ENCODE data around the gene PWWP2A. TPM values are rescaled to one million over a fixed set of nuclear protein-coding genes. Genes with fewer than 3 reads are reported as not detected.

Gene PWWP2A
- total RNA-seq, 1 experiment from 2014 or later, result 22.6 TPM

- no peaks in the 10 kb centered on the region for H3K9me3 ChIP-seq (ENCODE audit: control insufficient read depth, insufficient read depth, low read depth, low read length)
- no peaks in the 10 kb centered on the region for H3K4me1 ChIP-seq (ENCODE audit: control insufficient read depth, insufficient read depth, low read length)
- BruUV-seq (replicated peaks), result TSS peak; percentile 20
- in situ Hi-C loops (cut with HindIII; ENCODE audit: low pct_unique_long_range_greater_than_20kb, low sequenced_read_pairs) (no loop called here), intact Hi-C loops (cut with micrococcal nuclease; ENCODE audit: unreplicated experiment) (no loop called here)
- H3K27ac ChIP-seq (ENCODE audit: low read length), result no peak overlapping the region
- TF ChIP-seq SIN3A (IDR thresholded peaks at IDR 0.05; ENCODE audit: borderline replicate concordance, insufficient read depth, low read depth, low read length) (no peak), POLR2AphosphoS5 (IDR thresholded peaks at IDR 0.05; ENCODE audit: low read depth, low read length) (no peak), CTCF (IDR thresholded peaks at IDR 0.05) (no peak), TCF7L2 (IDR thresholded peaks at IDR 0.05; ENCODE audit: low read depth, low read length) (no peak), REST (IDR thresholded peaks at IDR 0.05; ENCODE audit: insufficient read depth in 1 of 2, low read depth in 2 of 2, low read length in 1 of 2) (no peak)
- no peak for ATAC-seq
- H3K4me3 ChIP-seq (ENCODE audit: low read depth in 2 of 2, low read length in 2 of 2), result no peak overlapping the region
- H3K36me3 ChIP-seq (ENCODE audit: control insufficient read depth, insufficient read depth, low read length), result no peaks in the 10 kb centered on the region
- H3K27me3 ChIP-seq (ENCODE audit: control insufficient read depth, insufficient read depth, low read length), result no peaks in the 10 kb centered on the region
- DNase-seq (ENCODE audit: low read depth, low spot score), result no peak
- CTCF ChIA-PET, result no interaction called here
- POLR2A ChIA-PET, result interaction anchor here (0.7 kb wide), 1 partner anchor 21 kb away, joined by 3 read pairs; no protein-coding TSS in a partner anchor
These were observed 11.1 kb downstream of the PWWP2A start for GRCh38 chr5:160108124-160108523.

GRCh38 chr5:160105686-160106360 lies 13.4 kb downstream of the PWWP2A start:
- Histone ChIP-seq H3K27me3 (ENCODE audit: control insufficient read depth, insufficient read depth, low read length) (no peaks in the 10 kb centered on the region), H3K36me3 (ENCODE audit: control insufficient read depth, insufficient read depth, low read length) (no peaks in the 10 kb centered on the region), H3K4me1 (ENCODE audit: control insufficient read depth, insufficient read depth, low read length) (no peaks in the 10 kb centered on the region), H3K4me3 (ENCODE audit: low read depth in 2 of 2, low read length in 2 of 2) (no peak overlapping the region), H3K27ac (ENCODE audit: low read length) (no peak overlapping the region), H3K9me3 (ENCODE audit: control insufficient read depth, insufficient read depth, low read depth, low read length) (no peaks in the 10 kb centered on the region)
- ChIA-PET POLR2A (no interaction called here), CTCF (interaction anchor here (0.5 kb wide), 1 partner anchor 286 kb away, joined by 6 read pairs; no protein-coding TSS in a partner anchor)
- no peak for TF ChIP-seq CTCF (IDR thresholded peaks at IDR 0.05)
- no peak for TF ChIP-seq TCF7L2 (IDR thresholded peaks at IDR 0.05; ENCODE audit: low read depth, low read length)
- TF ChIP-seq REST (IDR thresholded peaks at IDR 0.05; ENCODE audit: insufficient read depth in 1 of 2, low read depth in 2 of 2, low read length in 1 of 2), result no peak
- TF ChIP-seq SIN3A (IDR thresholded peaks at IDR 0.05; ENCODE audit: borderline replicate concordance, insufficient read depth, low read depth, low read length), result no peak
- TF ChIP-seq POLR2AphosphoS5 (IDR thresholded peaks at IDR 0.05; ENCODE audit: low read depth, low read length), result no peak
- DNase-seq (ENCODE audit: low read depth, low spot score) (no peak), ATAC-seq (no peak)
- intact Hi-C loops (cut with micrococcal nuclease; ENCODE audit: unreplicated experiment) (no loop called here), in situ Hi-C loops (cut with HindIII; ENCODE audit: low pct_unique_long_range_greater_than_20kb, low sequenced_read_pairs) (no loop called here)
- BruUV-seq (replicated peaks), result TSS peak; percentile 21
